GM12875 (cell line): ENCODE results near the gene EXTL1.

Source experiments
- H3K4me3 ChIP-seq: one replicate; pipeline ENCODE4 v1.5.1; 2011; ENCODE audit warnings: low read depth, low read length, control low read depth
- TF ChIP-seq, protein P1 (sequence below): IDR thresholded peaks from 2 replicates; pipeline ENCODE4 v1.5.1; 2011; ENCODE audit warnings: low read depth, mild to moderate bottlenecking, control low read depth, inconsistent platforms, low read length, moderate library complexity, borderline replicate concordance; ENCODE audit not compliant: insufficient read depth

EXTL1 gene

DNA sequence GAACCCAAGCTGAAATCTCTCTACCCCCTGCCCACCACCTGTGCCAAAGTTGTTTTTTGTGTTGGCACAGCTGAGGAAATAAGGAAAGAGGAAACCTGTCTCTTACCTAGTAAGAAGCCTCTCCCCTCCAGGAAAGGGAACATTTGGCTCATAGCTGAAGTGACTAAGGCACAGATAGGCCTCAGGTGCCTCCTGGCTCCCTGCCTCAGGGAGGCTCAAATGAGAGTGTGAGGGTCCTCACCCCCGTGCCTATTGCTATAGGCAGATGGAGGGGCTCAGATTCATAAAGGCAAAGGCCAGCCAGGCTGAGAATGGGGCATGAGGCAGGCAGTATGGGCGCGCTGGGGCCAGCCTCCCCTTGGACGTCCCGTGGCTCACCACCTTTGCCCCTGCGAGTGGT is 16.9 kb downstream of the EXTL1 start:
- TF ChIP-seq, protein P1, sequence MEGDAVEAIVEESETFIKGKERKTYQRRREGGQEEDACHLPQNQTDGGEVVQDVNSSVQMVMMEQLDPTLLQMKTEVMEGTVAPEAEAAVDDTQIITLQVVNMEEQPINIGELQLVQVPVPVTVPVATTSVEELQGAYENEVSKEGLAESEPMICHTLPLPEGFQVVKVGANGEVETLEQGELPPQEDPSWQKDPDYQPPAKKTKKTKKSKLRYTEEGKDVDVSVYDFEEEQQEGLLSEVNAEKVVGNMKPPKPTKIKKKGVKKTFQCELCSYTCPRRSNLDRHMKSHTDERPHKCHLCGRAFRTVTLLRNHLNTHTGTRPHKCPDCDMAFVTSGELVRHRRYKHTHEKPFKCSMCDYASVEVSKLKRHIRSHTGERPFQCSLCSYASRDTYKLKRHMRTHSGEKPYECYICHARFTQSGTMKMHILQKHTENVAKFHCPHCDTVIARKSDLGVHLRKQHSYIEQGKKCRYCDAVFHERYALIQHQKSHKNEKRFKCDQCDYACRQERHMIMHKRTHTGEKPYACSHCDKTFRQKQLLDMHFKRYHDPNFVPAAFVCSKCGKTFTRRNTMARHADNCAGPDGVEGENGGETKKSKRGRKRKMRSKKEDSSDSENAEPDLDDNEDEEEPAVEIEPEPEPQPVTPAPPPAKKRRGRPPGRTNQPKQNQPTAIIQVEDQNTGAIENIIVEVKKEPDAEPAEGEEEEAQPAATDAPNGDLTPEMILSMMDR, result no peak
- H3K4me3 ChIP-seq, result no peak overlapping the region

DNA sequence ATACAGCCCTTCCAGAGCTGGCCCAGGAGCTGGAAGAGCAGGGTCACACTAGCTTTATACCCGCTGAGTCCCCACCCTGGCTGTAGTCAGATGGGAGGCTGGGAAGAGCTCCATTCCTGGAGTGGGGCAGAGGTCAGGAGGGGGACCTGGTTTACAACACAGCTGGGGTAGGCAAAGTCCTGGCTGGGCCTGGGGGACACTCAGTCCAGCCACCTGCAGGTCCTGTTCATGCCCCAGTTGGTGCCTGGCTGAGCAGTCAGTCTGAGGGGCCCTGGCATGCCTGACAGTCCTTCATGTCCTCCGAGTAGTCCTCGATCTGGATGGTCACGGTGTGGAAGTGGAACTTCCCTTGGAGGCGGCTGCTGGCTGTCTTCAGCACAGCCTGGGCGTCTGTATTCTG is 17.3 kb downstream of the EXTL1 start:
- H3K4me3 ChIP-seq, result no peak overlapping the region
- TF ChIP-seq, protein P1, result no peak

DNA sequence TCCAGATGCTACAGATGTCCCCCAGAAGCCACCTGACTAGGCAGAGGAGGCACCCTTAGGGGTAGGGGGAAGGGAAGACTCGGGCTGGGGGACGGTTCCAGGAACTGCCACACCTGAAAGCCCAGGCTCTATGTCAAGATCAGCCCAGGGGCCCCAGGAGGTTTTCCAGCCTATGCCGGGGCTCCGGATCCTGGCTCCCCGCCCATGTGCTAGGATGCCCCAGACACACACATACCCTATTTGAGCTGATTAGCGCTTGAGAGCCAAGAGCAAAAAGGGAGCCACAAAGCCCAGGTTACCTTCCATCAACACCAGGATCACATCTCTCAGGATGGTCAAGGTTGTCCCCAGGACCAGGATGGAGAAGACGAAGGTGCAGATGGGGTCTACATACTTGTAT is 19.8 kb downstream of the EXTL1 start:
- TF ChIP-seq, protein P1, result no peak
- no peak overlapping the region for H3K4me3 ChIP-seq

DNA sequence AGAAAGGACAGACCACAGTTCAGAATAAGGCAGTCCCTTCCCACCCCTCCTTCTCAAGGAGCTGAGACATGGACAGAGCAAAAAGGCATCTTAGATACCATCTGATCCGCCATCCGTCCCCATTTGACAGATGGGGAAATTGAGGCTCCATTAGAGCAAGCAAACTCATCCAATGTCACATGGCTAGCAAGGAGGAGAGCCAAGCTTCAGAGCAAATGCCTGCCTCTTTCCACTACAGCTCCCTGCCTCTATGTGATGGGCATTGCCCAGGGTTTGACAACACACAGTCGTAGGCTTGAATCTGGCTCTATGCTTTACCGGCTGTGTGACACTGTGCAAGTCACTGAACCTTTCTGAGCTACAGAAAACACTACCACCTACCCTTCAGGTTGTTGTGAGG is 20.4 kb downstream of the EXTL1 start:
- TF ChIP-seq, protein P1, result no peak
- H3K4me3 ChIP-seq, result no peak overlapping the region

DNA sequence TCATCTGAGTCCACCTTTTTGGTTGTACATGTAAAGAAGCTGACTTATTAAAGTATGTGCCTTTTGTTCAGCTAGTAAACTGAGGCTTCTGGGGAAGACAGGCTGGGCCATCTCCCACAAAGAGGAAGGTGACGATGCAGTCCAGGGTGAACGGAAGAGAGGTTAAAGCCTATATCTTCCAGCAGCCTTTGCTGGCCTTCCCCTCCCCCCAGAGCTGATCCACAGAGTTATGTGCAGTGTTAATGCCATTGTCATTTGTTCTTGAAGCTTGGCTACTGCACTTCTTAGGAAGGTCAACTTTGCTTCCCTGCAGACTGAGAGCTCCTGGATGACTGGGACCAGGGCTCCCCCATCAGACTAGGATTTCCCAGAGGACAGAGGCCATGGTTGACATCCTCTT is 22.2 kb downstream of the EXTL1 start:
- TF ChIP-seq, protein P1, result no peak
- no peak overlapping the region for H3K4me3 ChIP-seq

DNA sequence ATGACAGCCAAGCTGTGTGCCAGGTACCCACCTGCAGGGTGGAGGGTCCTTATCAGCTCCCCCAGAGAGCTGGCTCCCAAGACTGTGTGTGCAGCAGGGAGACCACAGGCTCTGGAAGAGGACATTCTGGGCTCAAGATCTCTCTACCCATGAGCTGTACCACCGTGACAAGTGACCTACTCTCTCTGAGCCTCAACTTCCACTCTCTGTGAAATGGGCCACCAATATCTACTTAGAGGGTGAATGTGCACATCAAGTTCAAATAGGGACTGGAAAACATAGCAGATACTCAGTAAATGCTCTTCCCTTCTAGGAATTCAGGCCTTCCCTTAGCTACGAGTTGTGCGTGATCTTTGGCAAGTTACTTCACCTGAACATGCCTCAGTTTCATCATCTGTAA is 22.8 kb downstream of the EXTL1 start:
- no peak overlapping the region for H3K4me3 ChIP-seq
- TF ChIP-seq, protein P1, result no peak

DNA sequence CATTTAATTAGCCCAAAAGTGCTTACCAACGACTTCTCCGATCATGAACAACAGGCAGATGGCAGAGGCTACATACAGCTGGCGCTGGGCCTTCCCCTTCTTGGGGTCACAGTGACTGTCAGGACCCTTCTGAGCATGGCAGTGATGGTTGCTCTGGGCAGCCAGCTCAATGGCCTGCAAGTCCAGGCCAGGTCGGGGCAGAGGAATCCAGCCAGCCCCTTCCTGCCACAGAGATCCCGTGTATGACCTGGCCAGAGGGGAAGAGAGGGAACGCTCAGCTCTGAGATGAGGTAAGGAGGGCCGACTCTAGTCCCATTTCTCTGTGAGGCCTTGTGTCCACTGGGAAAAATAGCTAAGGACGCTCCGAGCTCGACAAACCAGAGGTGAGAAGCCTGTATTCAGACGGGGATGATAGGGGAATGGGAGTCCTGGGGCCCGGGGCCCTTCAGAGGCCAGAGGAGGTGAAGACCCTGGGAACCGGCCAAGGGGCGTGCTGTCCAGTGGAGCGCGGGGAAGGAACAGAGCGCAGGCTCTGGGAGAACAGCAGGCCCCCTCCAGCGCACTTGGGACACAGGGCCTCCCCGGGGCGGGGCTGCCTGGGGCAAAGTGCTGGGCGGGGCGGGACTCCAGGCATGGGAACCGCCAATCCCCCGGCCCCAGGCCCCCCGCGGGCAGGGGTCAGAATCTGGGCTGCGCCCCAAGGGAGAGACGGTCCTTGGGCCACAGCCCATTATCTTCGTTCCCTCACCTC is 23.6 kb downstream of the EXTL1 start:
- TF ChIP-seq, protein P1, result no peak
- H3K4me3 ChIP-seq, result no peak overlapping the region
